ENCODE results near the gene RPS6KB1. TPM values are rescaled to one million over a fixed set of nuclear protein-coding genes. Genes with fewer than 3 reads are reported as not detected.
"Not testable (repeated sequence)": the region's sequence is repeated elsewhere in the genome, so short reads cannot be mapped to it uniquely, and the experiment has no call there.

Gene RPS6KB1
- polyA plus RNA-seq, 1 donor = 25.4 TPM

DNA sequence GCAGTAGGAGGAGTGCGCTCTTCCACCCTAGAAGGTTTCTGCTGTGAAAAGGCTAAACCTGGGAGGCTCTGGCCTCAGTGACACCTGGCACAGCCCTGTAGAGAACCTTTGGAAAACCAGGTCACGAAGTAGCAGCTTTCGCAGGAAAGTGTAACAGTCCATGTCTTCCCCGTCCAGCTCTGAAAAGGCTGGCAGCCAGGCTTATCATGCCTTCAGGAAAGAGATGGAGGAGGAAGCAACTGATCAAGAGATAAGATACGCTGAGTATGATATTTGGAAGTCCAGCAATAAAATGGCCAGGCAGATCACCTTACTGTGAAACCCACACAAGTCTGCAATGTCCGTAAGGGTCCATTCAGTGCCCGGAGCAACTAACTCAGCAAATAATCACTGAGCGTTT is 22.4 kb upstream of the RPS6KB1 start:
- Histone ChIP-seq H3K4me1 (ENCODE audit: control insufficient read depth, insufficient read depth, low read length) (no peaks in the 10 kb centered on the region), H3K27ac (ENCODE audit: low read length) (no peak overlapping the region), H3K4me3 (ENCODE audit: low read length) (no peak overlapping the region), H3K36me3 (ENCODE audit: control insufficient read depth, insufficient read depth, low read length) (peaks cover 15% of the 10 kb centered on the region), H3K27me3 (ENCODE audit: control insufficient read depth, insufficient read depth, low read length) (no peaks in the 10 kb centered on the region), H3K9me3 (ENCODE audit: control insufficient read depth, low read depth, low read length) (no peaks in the 10 kb centered on the region)
- no peak for DNase-seq
- 100% methylated on average over 1 of the region's 8 CpGs for WGBS (ENCODE audit: insufficient coverage, low lambda C conversion rate)

DNA sequence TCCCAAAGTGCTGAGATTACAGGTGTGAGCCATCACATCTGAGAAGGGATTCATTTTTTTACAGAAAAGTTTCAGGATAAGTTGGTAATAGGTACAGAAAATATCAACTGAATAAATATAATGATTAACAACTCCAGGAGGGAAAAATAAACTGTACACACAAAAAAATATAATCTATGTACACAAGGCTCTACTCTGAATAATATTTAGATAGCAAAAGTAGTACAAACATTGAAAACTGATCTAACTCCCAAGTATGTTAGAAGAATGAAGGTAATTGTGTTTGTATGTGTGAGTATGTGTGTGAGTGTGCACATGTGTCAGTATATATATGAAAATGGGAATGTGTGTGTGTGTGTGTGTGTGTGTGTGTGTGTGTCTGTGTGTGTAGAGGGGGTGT is 20.6 kb upstream of the RPS6KB1 start:
- Histone ChIP-seq H3K27me3 (ENCODE audit: control insufficient read depth, insufficient read depth, low read length) (no peaks in the 10 kb centered on the region), H3K4me3 (ENCODE audit: low read length) (no peak overlapping the region), H3K4me1 (ENCODE audit: control insufficient read depth, insufficient read depth, low read length) (no peaks in the 10 kb centered on the region), H3K36me3 (ENCODE audit: control insufficient read depth, insufficient read depth, low read length) (peaks cover 23% of the 10 kb centered on the region), H3K9me3 (ENCODE audit: control insufficient read depth, low read depth, low read length) (no peaks in the 10 kb centered on the region), H3K27ac (ENCODE audit: low read length) (no peak overlapping the region)
- no peak for DNase-seq

DNA sequence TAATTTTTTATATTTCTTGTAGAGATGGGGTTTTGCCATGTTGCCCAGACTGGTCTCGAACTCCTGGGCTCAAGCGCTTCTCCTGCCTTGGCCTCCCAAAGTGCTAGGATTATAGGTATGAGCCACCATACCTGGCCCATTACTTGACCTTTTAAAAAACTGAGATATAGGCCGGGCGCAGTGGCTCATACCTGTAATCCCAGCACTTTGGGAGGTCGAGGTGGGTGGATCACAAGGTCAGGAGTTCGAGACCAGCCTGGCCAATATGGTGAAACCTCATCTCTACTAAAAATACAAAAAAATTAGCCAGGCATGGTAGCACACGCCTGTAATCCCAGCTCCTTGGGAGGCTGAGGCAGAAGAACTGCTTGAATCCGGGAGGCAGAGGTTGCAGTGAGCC is 19.5 kb upstream of the RPS6KB1 start:
- peaks cover 33% of the 10 kb centered on the region for H3K36me3 ChIP-seq (ENCODE audit: control insufficient read depth, insufficient read depth, low read length)
- not testable (repeated sequence) for H3K9me3 ChIP-seq (ENCODE audit: control insufficient read depth, low read depth, low read length)

DNA sequence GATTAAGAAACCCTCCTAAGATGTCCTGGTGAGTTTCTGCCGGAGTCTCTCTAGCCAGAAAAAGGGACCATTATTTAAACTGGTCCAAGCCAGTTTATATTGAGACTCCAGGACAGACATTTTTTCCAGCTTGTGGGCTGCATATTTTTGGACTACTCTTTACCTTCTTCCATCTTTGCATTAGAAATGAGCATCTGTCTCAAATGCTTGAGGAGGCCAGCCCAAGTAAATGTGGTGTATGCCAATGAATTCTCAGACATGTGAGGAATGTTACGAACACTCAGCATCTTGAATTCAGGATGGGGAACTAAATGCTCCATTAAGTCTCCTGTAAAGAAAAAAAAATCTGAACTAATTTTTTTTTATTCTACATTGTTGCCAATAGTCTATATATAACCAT is 18.5 kb upstream of the RPS6KB1 start:
- WGBS (ENCODE audit: insufficient coverage, low lambda C conversion rate) = 80% methylated on average over 1 of the region's 2 CpGs
- Histone ChIP-seq H3K27ac (ENCODE audit: low read length) (no peak overlapping the region), H3K4me1 (ENCODE audit: control insufficient read depth, insufficient read depth, low read length) (no peaks in the 10 kb centered on the region), H3K9me3 (ENCODE audit: control insufficient read depth, low read depth, low read length) (no peaks in the 10 kb centered on the region), H3K36me3 (ENCODE audit: control insufficient read depth, insufficient read depth, low read length) (peaks cover 35% of the 10 kb centered on the region), H3K27me3 (ENCODE audit: control insufficient read depth, insufficient read depth, low read length) (no peaks in the 10 kb centered on the region), H3K4me3 (ENCODE audit: low read length) (no peak overlapping the region)
- DNase-seq = no peak

More for the DNA sequence above, 19.5 kb upstream of the RPS6KB1 start:
- DNase-seq; H3K27me3 ChIP-seq (ENCODE audit: control insufficient read depth, insufficient read depth, low read length); H3K27ac ChIP-seq (ENCODE audit: low read length); H3K4me1 ChIP-seq (ENCODE audit: control insufficient read depth, insufficient read depth, low read length); H3K4me3 ChIP-seq (ENCODE audit: low read length): not testable (repeated sequence)
- 100% methylated on average over 2 of the region's 8 CpGs for WGBS (ENCODE audit: insufficient coverage, low lambda C conversion rate)

DNA sequence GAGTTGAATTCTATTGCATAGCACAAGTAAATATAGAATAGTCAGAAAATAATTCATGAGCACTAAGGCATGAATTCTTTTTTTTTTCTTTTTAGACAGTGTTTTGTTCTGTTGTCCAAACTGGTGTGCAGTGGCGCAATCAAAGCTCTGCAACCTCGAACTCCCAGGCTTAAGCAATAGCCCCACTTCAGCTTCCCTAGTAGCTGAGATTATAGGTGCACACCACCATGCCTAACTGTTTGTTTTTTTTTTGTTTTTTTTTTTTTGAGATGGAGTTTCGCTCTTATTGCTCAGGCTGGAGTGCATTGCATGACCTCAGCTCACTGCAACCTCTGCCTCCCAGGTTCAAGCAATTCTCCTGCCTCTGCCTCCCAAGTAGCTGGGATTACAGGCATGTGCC is 16.8 kb upstream of the RPS6KB1 start:
- Histone ChIP-seq H3K4me1 (ENCODE audit: control insufficient read depth, insufficient read depth, low read length) (no peaks in the 10 kb centered on the region), H3K27me3 (ENCODE audit: control insufficient read depth, insufficient read depth, low read length) (no peaks in the 10 kb centered on the region), H3K9me3 (ENCODE audit: control insufficient read depth, low read depth, low read length) (no peaks in the 10 kb centered on the region), H3K4me3 (ENCODE audit: low read length) (no peak overlapping the region), H3K36me3 (ENCODE audit: control insufficient read depth, insufficient read depth, low read length) (peaks cover 36% of the 10 kb centered on the region), H3K27ac (ENCODE audit: low read length) (no peak overlapping the region)
- no peak for DNase-seq
- no CpG with 5 or more reads among the region's 3 CpGs for WGBS (ENCODE audit: insufficient coverage, low lambda C conversion rate)

DNA sequence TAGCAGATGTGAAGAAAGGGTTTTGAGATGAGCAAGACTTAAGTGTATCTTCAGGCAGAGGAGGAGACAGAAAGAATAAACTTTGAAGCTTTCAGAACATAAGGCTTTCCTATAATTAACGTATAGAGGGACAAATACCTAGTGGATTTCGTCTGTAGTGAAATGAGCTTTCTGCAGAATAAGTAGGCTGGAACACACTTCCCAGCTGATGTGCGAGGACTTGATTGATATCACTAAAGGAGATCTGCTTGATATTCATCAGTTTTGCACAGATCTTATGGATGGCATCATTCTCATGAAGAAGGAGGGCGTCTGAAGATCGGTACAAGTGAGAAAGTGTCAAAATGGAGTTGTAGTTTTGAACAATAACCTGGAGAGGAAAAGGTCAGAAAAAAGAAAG is 15.0 kb upstream of the RPS6KB1 start:
- DNase-seq = no peak
- H3K36me3 ChIP-seq (ENCODE audit: control insufficient read depth, insufficient read depth, low read length) = peaks cover 43% of the 10 kb centered on the region
- no peak overlapping the region for H3K27ac ChIP-seq (ENCODE audit: low read length)
- H3K4me3 ChIP-seq (ENCODE audit: low read length) = no peak overlapping the region
- 100% methylated on average over 2 of the region's 5 CpGs for WGBS (ENCODE audit: insufficient coverage, low lambda C conversion rate)
- no peaks in the 10 kb centered on the region for H3K9me3 ChIP-seq (ENCODE audit: control insufficient read depth, low read depth, low read length)
- no peaks in the 10 kb centered on the region for H3K27me3 ChIP-seq (ENCODE audit: control insufficient read depth, insufficient read depth, low read length)
- H3K4me1 ChIP-seq (ENCODE audit: control insufficient read depth, insufficient read depth, low read length) = no peaks in the 10 kb centered on the region

DNA sequence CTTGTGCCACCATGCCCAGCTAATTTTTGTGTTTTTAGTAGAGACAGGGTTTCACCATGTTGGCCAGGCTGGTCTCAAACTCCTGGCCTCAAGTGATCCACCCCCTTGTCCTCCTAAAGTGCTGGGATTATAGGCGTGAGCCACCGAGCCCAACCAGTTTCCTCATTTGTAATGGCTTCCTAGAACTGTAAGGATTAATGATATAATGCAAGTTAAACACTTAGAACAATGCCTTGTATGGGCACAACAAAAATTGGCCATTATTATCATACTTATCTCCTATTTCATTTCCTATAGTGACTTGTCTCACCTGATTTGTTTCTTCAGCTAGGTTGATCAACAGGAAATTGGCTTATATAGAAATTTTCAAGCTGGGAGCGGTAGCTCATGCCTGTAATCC is 14.3 kb upstream of the RPS6KB1 start:
- Histone ChIP-seq H3K27me3 (ENCODE audit: control insufficient read depth, insufficient read depth, low read length) (no peaks in the 10 kb centered on the region), H3K9me3 (ENCODE audit: control insufficient read depth, low read depth, low read length) (no peaks in the 10 kb centered on the region), H3K27ac (ENCODE audit: low read length) (no peak overlapping the region), H3K4me1 (ENCODE audit: control insufficient read depth, insufficient read depth, low read length) (no peaks in the 10 kb centered on the region), H3K4me3 (ENCODE audit: low read length) (no peak overlapping the region), H3K36me3 (ENCODE audit: control insufficient read depth, insufficient read depth, low read length) (peaks cover 44% of the 10 kb centered on the region)
- no CpG with 5 or more reads among the region's 3 CpGs for WGBS (ENCODE audit: insufficient coverage, low lambda C conversion rate)
- no peak for DNase-seq

DNA sequence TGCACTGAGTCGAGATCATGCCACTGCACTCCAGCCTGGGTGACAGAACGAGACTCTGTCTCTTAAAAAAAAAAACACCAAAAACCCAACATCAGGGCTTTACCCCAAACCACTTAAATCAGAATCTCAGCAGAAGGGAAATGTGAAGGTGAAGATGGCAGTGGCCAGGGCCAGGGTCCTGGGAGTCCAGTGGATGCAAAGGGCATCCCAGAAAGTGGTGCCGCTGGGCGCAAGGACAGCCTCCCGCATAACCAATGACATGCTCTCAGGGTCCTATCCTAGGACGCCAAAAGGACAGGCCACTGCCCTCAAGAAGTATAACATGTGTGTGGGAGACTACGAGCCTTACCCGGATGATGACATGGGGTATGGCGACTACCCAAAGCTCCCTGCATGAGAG is 8.1 kb upstream of the RPS6KB1 start:
- no peak overlapping the region for H3K27ac ChIP-seq (ENCODE audit: low read length)
- no peaks in the 10 kb centered on the region for H3K9me3 ChIP-seq (ENCODE audit: control insufficient read depth, low read depth, low read length)
- H3K4me1 ChIP-seq (ENCODE audit: control insufficient read depth, insufficient read depth, low read length) = no peaks in the 10 kb centered on the region
- no CpG with 5 or more reads among the region's 9 CpGs for WGBS (ENCODE audit: insufficient coverage, low lambda C conversion rate)
- DNase-seq = no peak
- H3K36me3 ChIP-seq (ENCODE audit: control insufficient read depth, insufficient read depth, low read length) = peaks cover 38% of the 10 kb centered on the region
- no peak overlapping the region for H3K4me3 ChIP-seq (ENCODE audit: low read length)
- H3K27me3 ChIP-seq (ENCODE audit: control insufficient read depth, insufficient read depth, low read length) = no peaks in the 10 kb centered on the region

DNA sequence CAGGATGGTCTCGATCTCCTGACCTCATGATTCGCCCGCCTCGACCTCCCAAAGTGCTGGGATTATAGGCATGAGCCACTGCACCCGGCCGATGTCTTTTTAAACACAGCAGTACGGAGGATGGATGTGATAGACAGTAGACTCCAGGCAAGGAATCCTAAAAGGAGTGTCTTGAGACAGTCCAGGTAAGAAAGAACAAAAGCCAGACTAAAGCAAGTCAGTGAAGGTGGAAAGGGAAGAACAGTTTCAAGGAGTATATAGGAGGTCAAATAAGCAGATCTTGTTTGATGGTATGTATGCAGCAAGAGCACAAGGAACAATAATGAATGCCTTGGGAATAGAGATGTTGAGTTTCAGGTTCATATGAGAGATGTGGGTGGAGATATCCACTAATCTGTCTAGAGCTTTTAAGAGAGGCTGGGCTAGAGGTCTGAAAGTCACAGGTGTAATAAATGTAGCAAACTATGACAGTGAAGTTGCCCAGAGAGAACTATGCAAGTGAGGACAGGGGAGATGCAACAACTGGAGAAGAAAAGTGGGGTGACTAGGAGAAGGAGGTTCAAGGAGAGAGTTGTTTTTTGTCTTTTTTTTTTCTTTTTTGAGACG is 4.7 kb upstream of the RPS6KB1 start:
- Histone ChIP-seq H3K4me3 (ENCODE audit: low read length) (no peak overlapping the region), H3K36me3 (ENCODE audit: control insufficient read depth, insufficient read depth, low read length) (peaks cover 31% of the 10 kb centered on the region), H3K27ac (ENCODE audit: low read length) (no peak overlapping the region), H3K4me1 (ENCODE audit: control insufficient read depth, insufficient read depth, low read length) (no peaks in the 10 kb centered on the region), H3K27me3 (ENCODE audit: control insufficient read depth, insufficient read depth, low read length) (no peaks in the 10 kb centered on the region), H3K9me3 (ENCODE audit: control insufficient read depth, low read depth, low read length) (no peaks in the 10 kb centered on the region)
- WGBS (ENCODE audit: insufficient coverage, low lambda C conversion rate) = no CpG with 5 or more reads among the region's 8 CpGs
- no peak for DNase-seq

DNA sequence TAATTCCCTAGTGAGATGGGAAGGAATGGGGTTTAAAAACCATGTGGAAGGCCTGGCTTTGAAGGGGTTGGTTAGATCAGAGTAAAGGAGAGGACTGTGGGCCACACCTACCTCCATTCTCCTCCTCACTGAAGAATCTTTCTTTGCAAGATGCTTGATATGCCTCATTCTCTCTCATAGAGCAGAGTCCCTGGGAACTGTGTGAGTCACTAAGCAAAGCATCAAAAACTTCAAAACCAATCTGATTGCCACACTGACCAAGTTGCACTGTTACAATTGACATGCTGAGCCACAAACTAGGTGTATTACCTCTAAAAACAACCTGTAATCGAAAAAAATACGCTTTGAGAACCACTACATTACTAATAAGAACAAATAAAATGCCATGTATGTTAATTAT is 2.2 kb upstream of the RPS6KB1 start:
- 100% methylated on average over 1 of the region's 2 CpGs for WGBS (ENCODE audit: insufficient coverage, low lambda C conversion rate)
- Histone ChIP-seq H3K4me1 (ENCODE audit: control insufficient read depth, insufficient read depth, low read length) (no peaks in the 10 kb centered on the region), H3K27me3 (ENCODE audit: control insufficient read depth, insufficient read depth, low read length) (no peaks in the 10 kb centered on the region), H3K36me3 (ENCODE audit: control insufficient read depth, insufficient read depth, low read length) (peaks cover 15% of the 10 kb centered on the region), H3K4me3 (ENCODE audit: low read length) (no peak overlapping the region), H3K27ac (ENCODE audit: low read length) (no peak overlapping the region), H3K9me3 (ENCODE audit: control insufficient read depth, low read depth, low read length) (no peaks in the 10 kb centered on the region)
- DNase-seq = no peak

DNA sequence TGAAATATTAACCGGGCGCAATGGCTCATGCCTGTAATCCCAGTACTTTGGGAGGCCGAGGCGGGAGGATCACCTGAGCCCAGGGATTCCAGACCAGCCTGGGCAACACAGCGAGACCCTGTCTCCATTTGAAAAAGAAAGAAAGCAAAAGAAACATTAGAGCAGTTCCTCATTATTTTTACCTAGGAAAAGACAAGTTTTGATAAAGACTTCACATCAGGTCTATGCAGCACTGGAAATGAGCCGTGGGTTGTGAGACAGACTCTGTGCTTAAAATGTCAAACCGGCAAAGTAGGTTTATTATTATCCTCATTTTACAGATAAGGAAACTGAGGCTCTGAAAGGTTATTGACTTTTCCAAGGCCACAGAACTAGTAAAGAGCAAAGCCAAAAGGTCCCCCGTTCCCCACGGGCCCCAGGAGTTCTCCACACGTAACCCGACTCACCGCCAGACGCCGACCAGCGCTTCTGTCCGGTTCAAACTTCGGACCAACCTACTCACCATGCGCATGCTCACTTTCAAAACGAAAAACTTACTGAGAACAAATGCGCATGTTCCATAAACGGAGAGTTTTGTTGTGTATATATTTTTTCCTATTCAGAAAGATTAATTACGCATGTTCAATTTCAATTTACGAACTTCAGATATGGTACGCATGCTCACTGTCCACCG is 534 bp upstream of the RPS6KB1 start:
- Histone ChIP-seq H3K4me1 (ENCODE audit: control insufficient read depth, insufficient read depth, low read length) (no peaks in the 10 kb centered on the region), H3K36me3 (ENCODE audit: control insufficient read depth, insufficient read depth, low read length) (peaks cover 13% of the 10 kb centered on the region), H3K27me3 (ENCODE audit: control insufficient read depth, insufficient read depth, low read length) (no peaks in the 10 kb centered on the region), H3K9me3 (ENCODE audit: control insufficient read depth, low read depth, low read length) (no peaks in the 10 kb centered on the region), H3K4me3 (ENCODE audit: low read length) (peak overlapping the region; percentile 80), H3K27ac (ENCODE audit: low read length) (peak overlapping the region; percentile 46)
- DNase-seq = no peak
- no CpG with 5 or more reads among the region's 25 CpGs for WGBS (ENCODE audit: insufficient coverage, low lambda C conversion rate)

All from large intestine (tissue), 3 donors.